SK-N-DZ (cell line): ENCODE measurements around the gene MYOF.
"Not testable (repeated sequence)": the region's sequence is repeated elsewhere in the genome, so short reads cannot be mapped to it uniquely, and the experiment has no call there.

Source experiments
- DNase-seq: peaks from one replicate; pipeline ENCODE4 v3.0.0-alpha.2; 2015; ENCODE audit warnings: low spot score

MYOF gene

DNA sequence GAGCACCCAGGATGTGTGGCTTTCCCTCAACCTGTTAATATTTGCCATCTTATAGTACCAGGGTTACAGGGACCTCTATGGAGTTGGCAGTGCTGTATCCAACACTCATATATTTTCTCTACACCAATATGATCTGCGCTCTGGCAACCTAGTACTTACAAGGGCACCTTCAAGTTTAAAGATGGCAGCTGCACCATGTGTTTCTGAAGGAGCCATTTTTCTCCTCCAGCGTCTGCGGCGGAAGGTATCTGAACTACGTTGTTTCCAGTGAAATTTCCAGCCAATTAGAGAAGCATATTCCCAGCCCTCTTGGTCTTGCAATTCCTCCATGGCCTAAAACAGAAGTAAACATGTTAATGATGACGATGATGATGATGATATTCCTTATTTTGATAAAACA lies 125.6 kb downstream of the MYOF start:
- DNase-seq, result no peak

DNA sequence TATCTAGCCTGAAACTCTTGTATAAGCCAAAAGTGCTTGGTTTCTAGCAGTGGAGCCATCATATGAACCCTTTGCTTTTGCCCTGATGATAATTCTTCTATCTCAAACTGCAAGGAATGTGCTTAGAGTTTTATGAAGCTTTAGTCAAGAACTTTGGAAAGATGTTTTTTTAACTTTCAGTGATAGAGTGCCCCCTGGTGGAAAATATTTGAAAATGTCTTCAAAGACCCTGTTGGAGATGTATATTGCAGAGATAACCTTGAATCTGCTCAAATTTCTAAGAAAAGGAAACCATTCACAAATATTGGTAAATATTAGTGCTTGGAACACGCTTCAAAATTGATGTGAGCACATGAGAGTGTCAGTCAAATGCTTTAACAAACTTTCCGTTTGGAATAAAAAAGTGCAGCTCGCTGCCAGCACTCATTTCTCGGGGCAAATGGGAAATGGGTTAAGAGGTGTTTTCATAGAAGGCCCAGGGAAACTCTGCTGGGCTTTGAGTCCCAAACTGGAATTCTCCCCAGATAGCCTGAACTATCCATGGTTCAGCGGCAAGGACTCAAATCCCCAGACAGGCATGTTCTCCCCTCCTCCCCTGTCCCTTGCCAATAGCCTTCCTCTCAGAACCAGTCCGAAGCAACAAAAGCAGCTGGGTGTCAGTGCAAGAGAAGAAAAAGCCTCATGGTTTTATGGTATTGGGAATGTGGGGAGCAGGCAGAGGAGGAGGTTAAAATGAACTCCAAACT lies 129.3 kb downstream of the MYOF start:
- peak; percentile 44 for DNase-seq

DNA sequence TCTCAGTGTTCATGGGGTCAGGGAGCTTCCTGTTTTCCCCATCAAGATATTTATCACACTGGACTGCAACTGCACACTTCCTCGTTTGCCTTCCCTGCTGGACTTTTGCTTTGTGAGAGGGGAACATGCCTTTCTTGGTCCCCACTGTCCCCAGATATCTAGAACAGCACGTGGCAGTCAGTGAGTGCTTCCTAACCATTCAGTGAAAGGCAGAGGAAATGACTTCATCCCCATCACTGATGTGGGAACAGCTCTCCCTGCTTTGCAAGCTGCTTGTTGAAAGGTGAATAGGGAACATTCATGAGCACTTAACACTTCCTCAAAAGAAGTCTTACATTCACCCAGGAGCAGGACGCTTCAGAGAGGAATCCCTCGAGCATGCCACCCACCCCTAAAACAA lies 135.4 kb downstream of the MYOF start:
- DNase-seq, result no peak

GRCh38 chr10:93346108-93346507 lies 136.0 kb downstream of the MYOF start:
- no peak for DNase-seq

DNA sequence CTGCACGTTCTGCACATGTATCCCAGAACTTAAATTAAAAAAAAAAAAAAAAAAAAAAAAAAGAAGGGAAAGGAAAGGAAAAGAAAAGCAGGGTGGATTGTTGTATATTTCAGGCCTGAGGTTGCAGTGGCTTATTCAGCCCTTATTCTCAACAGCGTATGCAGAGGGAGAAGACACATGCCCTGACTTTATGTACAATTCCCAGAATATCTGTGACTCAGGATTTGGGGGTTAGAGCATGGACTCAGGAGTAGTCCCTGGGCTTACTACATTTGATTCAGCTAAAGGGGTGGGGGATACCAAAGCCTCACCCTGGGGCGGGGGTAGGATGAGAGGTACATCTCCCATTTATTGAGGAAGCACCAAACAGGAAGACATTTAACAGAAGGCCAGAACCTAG lies 137.4 kb downstream of the MYOF start:
- no peak for DNase-seq

DNA sequence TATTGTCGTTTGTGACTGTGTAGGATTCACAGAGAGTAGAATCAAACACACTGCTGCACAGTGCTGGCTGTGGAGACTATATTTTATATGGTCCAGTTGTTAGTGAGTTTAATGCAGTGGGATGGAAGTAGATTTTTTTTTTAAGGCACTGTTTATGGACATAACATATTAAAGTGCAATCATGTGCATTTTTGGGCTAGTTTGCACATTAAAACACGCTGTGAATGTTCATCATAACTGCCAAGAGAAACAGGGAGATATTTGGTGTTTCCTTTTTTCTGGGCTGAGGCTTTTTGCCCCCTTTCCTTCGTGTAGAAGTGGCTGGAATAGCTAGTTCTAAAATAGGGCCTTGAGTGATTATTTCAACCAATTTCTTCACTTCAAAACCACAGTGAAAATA lies 139.2 kb downstream of the MYOF start:
- DNase-seq, result no peak

- no peak for DNase-seq
These were observed 139.8 kb downstream of the MYOF start for GRCh38 chr10:93342366-93342765.

DNA sequence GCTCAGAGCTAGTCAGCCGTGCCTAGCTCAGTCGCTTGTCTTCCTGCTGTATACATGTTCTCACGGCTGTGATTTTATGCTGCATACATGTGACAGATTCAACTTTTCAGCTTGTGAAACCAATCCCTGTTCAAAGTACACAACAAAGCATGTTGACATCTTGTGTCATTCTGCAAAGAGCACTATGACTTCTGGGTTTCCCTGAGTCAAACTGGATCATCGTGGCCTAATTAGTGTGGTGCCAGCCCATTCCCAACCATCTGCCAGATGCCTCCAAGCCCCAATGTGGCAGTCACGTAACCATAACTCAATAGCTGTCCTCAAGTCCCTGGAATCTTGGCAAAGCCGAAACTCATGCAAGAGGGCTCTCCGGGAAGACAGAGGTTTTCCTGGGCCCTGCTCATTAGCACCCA lies 144.8 kb downstream of the MYOF start:
- DNase-seq, result no peak

DNA sequence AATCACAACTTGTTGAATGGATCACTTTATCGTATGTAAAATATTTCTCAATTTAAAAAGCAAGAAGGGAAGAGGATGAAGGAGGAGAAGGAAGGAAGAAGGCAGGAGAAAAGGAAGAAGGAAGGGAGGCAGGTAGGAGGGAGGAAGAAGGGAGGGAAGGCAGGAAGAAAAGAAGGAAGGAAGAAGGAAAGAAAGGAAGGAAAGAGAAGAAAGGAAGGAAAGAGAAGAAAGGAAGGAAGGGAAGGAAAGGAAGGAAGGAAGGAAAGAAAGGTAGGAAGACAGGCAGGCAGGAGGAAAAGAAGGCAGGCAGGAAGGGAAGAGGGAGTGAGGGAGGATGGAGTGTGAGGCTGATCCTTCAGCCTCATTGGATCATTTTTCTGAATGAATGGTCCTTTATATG lies 145.5 kb downstream of the MYOF start:
- no peak for DNase-seq

- DNase-seq, result no peak
These were observed 146.0 kb downstream of the MYOF start for GRCh38 chr10:93336110-93336509.

- DNase-seq, result no peak
These were observed 147.2 kb downstream of the MYOF start for GRCh38 chr10:93334901-93335327.

GRCh38 chr10:93334181-93334580 lies 148.0 kb downstream of the MYOF start:
- DNase-seq, result no peak

DNA sequence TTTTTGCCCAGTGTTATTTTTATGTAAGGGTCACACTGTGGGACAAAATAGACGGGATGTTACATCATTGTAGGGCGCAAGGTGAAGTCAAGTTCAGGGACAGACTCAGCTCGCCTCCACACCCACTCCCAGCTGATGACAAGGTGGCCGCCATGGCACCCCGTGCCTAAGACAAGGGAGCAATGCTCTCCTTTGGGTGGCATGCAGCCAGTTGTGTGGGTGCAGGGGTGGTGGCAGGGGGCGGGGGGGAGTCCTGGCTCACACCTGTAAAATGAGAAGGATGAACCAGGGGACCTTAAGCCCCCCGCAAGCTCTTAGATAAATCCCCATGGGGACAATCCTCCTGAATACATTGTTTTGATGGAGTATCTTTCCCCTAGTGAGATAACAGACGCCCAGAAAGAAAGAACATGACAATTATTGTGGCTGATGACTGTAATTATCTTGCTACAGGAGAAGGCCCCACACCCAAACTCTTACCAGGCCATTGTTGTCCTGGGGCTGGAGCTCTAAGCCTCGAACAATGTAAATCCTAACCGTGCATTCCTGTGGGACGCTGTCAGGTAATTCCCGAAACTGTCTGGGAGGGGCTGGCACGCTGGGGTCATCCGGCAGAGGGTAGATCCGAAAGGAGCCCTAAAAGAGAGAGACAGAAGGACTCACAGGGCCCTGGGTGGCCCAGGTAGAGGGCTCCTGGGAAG lies 148.7 kb downstream of the MYOF start:
- no peak for DNase-seq

DNA sequence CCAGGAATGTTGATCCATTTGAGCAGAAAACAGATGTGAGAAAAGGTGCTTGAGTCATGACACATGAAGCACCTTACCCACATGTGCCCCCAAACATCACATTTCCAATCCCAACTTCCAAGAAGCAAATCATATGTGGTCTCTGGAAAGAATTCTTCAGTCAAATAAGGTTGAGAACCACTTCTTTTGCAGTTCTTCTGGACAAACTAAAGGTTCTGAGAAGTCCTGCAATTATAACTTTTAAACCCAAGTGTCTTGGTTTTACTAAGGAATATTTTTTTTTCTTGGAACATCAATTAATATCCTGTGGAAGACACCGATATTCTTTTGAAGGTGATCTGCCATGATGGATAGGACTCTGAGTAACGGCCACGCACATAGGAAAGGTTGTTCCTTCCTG lies 151.3 kb downstream of the MYOF start:
- DNase-seq, result no peak

DNA sequence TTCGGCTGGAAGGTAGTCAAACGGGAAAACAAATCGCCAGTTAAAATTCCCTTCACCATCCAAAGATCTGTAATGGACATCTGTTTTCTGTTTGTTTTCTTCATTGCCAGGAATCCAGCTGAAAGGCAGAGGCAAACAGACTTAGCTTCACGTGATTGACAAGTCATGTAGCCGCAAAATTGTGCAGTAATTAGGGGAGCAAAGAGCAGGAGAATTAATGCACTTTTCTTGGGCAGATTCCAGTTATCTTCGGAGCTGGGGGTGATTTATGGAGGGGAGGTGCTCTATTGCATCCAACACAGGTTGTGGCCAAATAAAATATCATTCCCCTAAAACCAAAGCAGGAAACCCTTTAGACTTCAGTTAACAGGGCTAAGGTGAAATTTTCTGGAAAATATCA lies 162.2 kb downstream of the MYOF start:
- DNase-seq, result no peak

- DNase-seq, result no peak
These were observed 163.0 kb downstream of the MYOF start for GRCh38 chr10:93319096-93319495.

- DNase-seq, result no peak
These were observed 166.9 kb downstream of the MYOF start for GRCh38 chr10:93315246-93315645.

- DNase-seq, result not testable (repeated sequence)
These were observed 167.5 kb downstream of the MYOF start for GRCh38 chr10:93314656-93315055.

GRCh38 chr10:93313798-93314197 lies 168.3 kb downstream of the MYOF start:
- no peak for DNase-seq

GRCh38 chr10:93309062-93309461 lies 173.1 kb downstream of the MYOF start:
- peak; percentile 10 for DNase-seq

DNA sequence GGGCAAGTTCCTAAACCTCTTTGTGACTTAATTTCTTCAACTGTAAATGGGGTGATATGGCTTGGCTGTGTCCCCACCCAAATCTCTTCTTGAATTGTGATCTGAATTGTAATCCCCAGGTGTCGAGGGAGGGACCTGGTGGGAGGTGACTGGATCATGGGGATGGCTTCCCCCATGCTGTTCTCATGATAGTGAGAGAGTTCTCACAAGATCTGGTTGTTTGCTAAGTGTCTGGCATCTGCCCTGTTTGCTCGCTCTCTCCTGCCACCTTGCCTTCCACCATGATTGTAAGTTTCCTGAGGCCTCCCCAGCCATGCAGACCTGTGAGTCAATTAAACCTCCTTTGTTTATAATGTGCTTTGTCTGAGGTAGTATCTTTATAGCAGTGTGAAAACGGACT lies 177.0 kb downstream of the MYOF start:
- no peak for DNase-seq

DNA sequence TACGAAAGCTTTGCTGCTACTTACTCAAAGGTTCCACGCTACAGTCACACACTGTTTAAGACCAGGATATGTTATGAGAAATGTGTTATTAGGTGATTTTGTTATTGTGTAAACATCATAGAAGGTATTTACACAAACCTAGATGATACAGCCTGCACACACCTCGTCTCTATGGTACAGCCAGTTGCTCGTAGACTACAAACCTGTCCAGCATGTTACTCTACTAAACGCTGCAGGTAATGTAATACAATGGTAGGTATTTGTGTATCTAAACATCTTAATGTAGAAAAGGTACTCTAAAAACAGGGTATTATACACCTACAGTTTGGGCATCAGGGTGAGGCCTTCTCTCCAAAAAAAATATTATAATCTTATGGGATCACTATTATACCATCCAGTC lies 181.2 kb downstream of the MYOF start:
- no peak for DNase-seq

DNA sequence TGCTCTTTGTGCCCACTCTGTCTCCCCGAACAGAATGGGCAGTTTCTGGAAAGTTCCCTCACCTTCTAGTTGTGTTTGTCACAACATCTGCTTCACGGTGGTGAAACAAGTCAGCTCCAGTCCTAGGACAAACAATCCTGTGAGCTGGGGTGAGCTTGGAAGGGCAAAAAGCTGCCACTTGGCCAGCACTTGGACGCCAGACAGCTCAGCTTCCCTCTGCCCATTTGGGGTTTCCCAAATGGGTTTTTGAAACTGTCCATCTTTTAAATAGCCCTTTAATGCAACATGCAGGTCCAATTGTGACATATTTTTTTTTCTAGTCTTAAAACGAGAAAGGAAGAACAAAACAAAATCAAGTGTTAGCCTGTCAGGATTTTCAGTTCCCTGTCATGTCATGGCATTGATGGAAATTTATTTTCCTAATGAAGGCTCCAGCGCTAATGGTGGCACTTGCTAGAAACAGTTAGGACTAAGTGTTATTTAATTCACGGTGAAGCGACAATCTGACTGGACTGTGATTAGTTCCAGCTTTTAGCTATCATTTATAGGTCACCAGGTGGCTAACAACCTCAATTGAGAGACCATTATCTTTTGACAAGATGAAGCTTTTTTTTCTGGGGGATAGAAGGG lies 181.7 kb downstream of the MYOF start:
- DNase-seq, result no peak
